Activated CD4-positive, alpha-beta T cell treated with anti-CD3 and anti-CD28 coated beads, Interleukin-2, amount 10 ng/mL, durations not matched to agents 7 days and 5 days (primary cell): ENCODE data around the gene ACRBP. TPM values are rescaled to one million over a fixed set of nuclear protein-coding genes. Genes with fewer than 3 reads are reported as not detected.
A peak's percentile ranks its signal among the peaks of the same experiment; 100 is the strongest.

Source experiments
- CTCF ChIA-PET: fragments of 350-600 bp; sonication (Branson Sonifier 250); formaldehyde crosslinking; loops from one replicate; lab custom pipeline; 2021; ENCODE audit warnings: antibody characterized with exemption; lab: Charles Lee
- POLR2A ChIA-PET: fragments of 350-600 bp; sonication (Branson Sonifier 250); formaldehyde crosslinking; loops from one replicate; lab custom pipeline; 2021; ENCODE audit warnings: antibody characterized with exemption; lab: Charles Lee
- DNase-seq: peaks from one replicate; pipeline ENCODE4 v3.0.0-alpha.2; 2020
- H3K27ac Mint-ChIP-seq: one replicate; pipeline ENCODE4 v1.8.0; 2021; ENCODE audit warnings: mild to moderate bottlenecking, moderate library complexity, mixed read lengths
- H3K27me3 Mint-ChIP-seq: one replicate; pipeline ENCODE4 v1.8.0; 2021; ENCODE audit warnings: mixed read lengths
- H3K36me3 Mint-ChIP-seq: one replicate; pipeline ENCODE4 v1.8.0; 2021; ENCODE audit warnings: low read depth, mixed read lengths
- H3K4me1 Mint-ChIP-seq: one replicate; pipeline ENCODE4 v1.8.0; 2021; ENCODE audit warnings: mixed read lengths
- H3K4me3 Mint-ChIP-seq: one replicate; pipeline ENCODE4 v1.8.0; 2021; ENCODE audit warnings: mild to moderate bottlenecking, moderate library complexity, mixed read lengths
- H3K9me3 Mint-ChIP-seq: one replicate; pipeline ENCODE4 v1.8.0; 2021; ENCODE audit warnings: mixed read lengths
- total RNA-seq, 2 experiments: library from RNA; stranded (reverse); gene quantifications; one replicate each; pipeline ENCODE4 v1.2.3, GENCODE V29; 2021

ACRBP gene
- total RNA-seq, 2 experiments from 2014 or later = 1.6 to 2.6 TPM

DNA sequence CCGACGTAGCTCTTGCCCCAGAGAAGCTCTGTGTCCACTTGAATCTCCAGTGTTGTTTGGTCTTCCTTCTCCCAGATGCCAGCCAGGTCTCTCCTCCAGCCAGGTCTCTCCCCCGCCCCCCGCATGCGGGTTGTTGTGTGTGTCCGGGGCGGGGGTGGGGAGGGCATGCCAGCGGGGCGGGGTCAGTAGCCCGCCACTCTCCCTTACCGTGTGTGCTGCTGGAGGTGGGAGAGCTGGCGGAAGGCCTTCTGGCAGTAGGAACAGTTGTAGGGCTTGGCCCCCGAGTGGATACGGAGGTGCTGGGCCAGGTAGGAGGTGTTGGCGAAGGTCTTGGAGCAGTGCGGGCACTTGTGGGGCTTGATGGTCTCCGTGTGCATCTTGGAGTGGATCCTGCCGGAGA is 24.9 kb upstream of the ACRBP start:
- POLR2A ChIA-PET = no interaction called here
- Mint-ChIP-seq H3K27me3 (no peaks in the 10 kb centered on the region), H3K9me3 (no peaks in the 10 kb centered on the region), H3K27ac (peak overlapping the region; percentile 38), H3K4me3 (no peak overlapping the region), H3K36me3 (peaks cover 78% of the 10 kb centered on the region), H3K4me1 (no peaks in the 10 kb centered on the region)
- DNase-seq = no peak
- CTCF ChIA-PET = interaction anchor here (0.7 kb wide), 1 partner anchor 51 kb away, joined by 3 read pairs; no protein-coding TSS in a partner anchor

DNA sequence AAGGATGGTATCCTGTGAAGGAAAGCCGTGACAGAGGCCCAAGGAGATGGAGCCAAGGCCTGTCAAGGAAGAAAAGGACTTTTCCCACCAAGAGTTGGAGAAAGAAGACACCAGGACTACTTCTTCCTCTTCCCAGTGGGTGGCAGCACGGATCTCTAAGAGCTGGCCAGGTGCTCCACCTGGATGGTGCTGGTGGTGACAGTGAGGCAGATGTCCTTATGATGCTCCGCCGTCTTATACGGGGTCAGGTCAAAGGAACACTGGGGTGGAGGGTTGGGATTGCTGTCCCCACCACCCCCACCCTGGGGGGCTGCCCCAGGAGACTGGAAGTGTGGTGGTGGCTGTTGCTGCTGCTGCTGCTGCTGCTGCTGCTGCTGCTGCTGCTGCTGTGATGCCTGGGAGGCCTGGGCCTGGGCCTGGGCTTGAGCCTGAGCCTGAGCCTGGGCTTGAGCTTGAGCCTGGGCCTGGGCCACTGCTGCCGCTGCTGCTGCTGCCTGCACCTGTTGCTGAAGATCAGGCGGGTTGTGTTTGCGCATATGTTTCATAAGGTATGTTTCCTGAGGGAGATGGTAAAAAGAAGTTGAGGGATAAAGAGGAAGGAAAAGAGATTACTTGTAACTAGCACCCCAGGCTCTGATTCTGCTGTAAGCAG is 20.5 kb upstream of the ACRBP start:
- Mint-ChIP-seq H3K27me3 (no peaks in the 10 kb centered on the region), H3K9me3 (peaks cover 3% of the 10 kb centered on the region), H3K4me1 (peaks cover 21% of the 10 kb centered on the region), H3K4me3 (no peak overlapping the region), H3K36me3 (peaks cover 71% of the 10 kb centered on the region), H3K27ac (no peak overlapping the region)
- DNase-seq = no peak
- POLR2A ChIA-PET = no interaction called here
- CTCF ChIA-PET = interaction anchor here (1.0 to 1.2 kb wide), 2 partner anchors 10 to 12 kb away, joined by 3 to 4 read pairs; no protein-coding TSS in a partner anchor

DNA sequence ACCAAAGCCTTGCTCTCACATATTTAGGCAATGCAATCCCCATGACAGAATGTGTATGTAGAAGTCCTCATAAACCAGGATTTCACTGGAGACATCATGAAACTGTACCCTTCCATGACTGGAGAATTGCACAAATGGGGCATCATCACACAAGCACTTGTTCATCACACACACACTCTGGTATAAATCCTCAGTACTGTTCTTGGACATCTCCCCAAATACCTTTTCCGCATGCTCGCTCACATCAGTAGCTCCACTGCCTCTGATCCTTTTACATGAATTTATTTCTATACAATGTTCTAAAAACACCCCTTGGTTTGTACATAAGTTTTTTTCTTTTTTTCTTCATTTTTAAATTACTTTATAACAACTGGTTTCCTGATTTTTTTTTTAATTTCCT is 19.0 kb upstream of the ACRBP start:
- ChIA-PET CTCF (interaction anchor here (0.6 to 1.4 kb wide), 3 partner anchors 18 to 303 kb away, joined by 3 to 5 read pairs (median 4); partner anchors contain the start of gene ZNF384), POLR2A (no interaction called here)
- Mint-ChIP-seq H3K27me3 (no peaks in the 10 kb centered on the region), H3K4me3 (no peak overlapping the region), H3K4me1 (peaks cover 30% of the 10 kb centered on the region), H3K27ac (no peak overlapping the region), H3K9me3 (peaks cover 3% of the 10 kb centered on the region), H3K36me3 (peaks cover 57% of the 10 kb centered on the region)
- no peak for DNase-seq

- Mint-ChIP-seq H3K4me1 (peaks cover 31% of the 10 kb centered on the region), H3K9me3 (peaks cover 3% of the 10 kb centered on the region), H3K4me3 (no peak overlapping the region), H3K36me3 (peaks cover 46% of the 10 kb centered on the region), H3K27me3 (no peaks in the 10 kb centered on the region), H3K27ac (peak overlapping the region; percentile 98)
- no peak for DNase-seq
- POLR2A ChIA-PET = no interaction called here
- CTCF ChIA-PET = interaction anchor here (0.6 to 1.4 kb wide), 2 partner anchors 24 to 107 kb away, joined by 3 to 5 read pairs; partner anchors contain the start of gene ZNF384
These were observed 17.7 kb upstream of the ACRBP start for GRCh38 chr12:6664902-6665301.

DNA sequence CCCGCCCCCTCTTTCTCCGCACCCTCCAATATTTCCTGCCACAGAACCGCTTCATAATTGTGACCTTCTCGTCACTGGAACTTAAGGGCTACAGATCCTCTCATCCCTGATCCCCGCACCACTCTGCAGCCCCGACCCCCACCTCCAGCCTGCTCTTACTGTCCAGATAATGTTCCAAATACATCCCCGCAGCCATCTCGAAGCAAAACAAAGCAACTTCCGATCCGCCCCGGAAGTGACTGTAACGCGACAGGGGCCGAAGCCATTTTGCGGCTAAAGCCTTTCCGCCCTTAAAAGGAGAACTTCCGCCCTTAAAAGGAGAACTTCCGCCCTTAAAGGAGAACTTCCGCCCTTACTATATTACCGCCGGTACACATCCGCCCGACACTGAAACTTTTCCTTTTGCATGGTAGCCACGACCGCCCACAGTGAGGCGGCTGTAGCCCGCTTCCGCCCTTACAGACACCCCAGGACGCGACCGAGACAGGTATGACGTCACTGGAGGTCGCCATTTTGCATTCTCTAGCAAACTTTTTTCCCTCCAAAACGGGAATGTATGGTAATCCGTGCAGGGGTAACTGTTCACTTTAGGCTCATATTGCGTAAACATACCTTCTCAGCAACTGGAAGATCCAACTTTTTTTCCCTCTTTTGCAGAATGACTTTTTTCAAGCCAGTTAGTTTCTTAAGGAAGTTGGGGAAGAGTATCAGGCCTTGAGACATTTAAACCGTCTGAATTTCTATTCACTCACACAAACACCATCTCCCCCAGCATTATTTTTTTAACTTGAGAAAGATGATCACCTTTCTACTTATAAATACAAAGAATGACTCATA is 15.9 kb upstream of the ACRBP start, which contains the start of gene ING4:
Gene ING4, minus strand, starts transcription at position 214 of the 837 bp plus-strand sequence. Its CDS starts 18 bp downstream, at position 196.
- Mint-ChIP-seq H3K4me3 (peak within 1 kb of the TSS; percentile 99), H3K4me1 (peaks cover 36% of the 10 kb centered on the region), H3K9me3 (peaks cover 3% of the 10 kb centered on the region), H3K27me3 (no peaks in the 10 kb centered on the region), H3K36me3 (peaks cover 39% of the 10 kb centered on the region), H3K27ac (peak within 1 kb of the TSS; percentile 98)
- ChIA-PET POLR2A (no interaction called here), CTCF (interaction anchor here (0.5 to 1.2 kb wide), 3 partner anchors 10 to 206 kb away, joined by 4 to 5 read pairs (median 4); no protein-coding TSS in a partner anchor)
- DNase-seq = peak; percentile 98

DNA sequence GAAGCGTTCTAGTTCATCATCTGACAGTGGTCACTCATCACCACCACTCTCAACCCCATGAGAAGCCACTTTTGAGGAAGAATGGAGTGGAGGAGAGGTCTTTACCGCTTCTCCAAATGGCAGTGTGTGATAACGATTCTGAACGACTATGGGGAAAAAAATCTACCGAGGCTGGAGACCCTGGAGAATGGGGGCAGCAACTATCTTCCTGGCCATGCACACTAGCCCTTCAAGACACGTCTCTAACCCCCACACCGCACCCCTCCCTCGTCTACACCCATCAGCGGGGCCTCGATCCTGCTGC is 15.3 kb upstream of the ACRBP start:
- POLR2A ChIA-PET = no interaction called here
- CTCF ChIA-PET = no interaction called here
- H3K36me3 Mint-ChIP-seq = peaks cover 34% of the 10 kb centered on the region
- H3K27me3 Mint-ChIP-seq = no peaks in the 10 kb centered on the region
- no peak for DNase-seq
- H3K4me3 Mint-ChIP-seq = peak overlapping the region; percentile 99
- H3K27ac Mint-ChIP-seq = peak overlapping the region; percentile 98
- H3K4me1 Mint-ChIP-seq = peaks cover 36% of the 10 kb centered on the region
- peaks cover 3% of the 10 kb centered on the region for H3K9me3 Mint-ChIP-seq

DNA sequence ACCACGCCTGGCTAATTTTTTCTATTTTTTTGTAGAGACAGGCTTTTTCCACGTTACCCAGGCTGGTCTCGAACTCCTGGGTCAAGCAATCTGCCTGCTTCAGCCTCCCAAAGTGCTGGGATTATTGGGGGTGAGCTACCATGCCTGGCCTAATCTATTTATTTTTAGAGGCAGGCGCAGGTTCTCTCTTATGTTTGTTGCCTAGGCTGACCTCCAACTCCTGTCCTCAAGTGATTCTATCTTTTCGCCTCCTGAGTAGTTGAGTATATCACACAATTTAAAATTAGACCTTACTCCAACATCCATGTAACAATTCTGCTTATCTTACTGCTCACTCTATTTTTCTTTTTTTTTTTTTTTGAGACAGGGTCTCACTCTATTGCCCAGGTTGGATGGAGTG is 6.8 kb upstream of the ACRBP start:
- H3K4me3 Mint-ChIP-seq = no peak overlapping the region
- no peaks in the 10 kb centered on the region for H3K9me3 Mint-ChIP-seq
- no peak overlapping the region for H3K27ac Mint-ChIP-seq
- peaks cover 4% of the 10 kb centered on the region for H3K4me1 Mint-ChIP-seq
- ChIA-PET CTCF (no interaction called here), POLR2A (no interaction called here)
- H3K27me3 Mint-ChIP-seq = no peaks in the 10 kb centered on the region
- H3K36me3 Mint-ChIP-seq = peaks cover 31% of the 10 kb centered on the region
- no peak for DNase-seq

- ChIA-PET CTCF (no interaction called here), POLR2A (no interaction called here)
- H3K36me3 Mint-ChIP-seq = peaks cover 30% of the 10 kb centered on the region
- no peak for DNase-seq
- H3K4me1 Mint-ChIP-seq = no peaks in the 10 kb centered on the region
- H3K4me3 Mint-ChIP-seq = no peak overlapping the region
- H3K27ac Mint-ChIP-seq = peak overlapping the region; percentile 41
- no peaks in the 10 kb centered on the region for H3K27me3 Mint-ChIP-seq
- no peaks in the 10 kb centered on the region for H3K9me3 Mint-ChIP-seq
These were observed 6.1 kb upstream of the ACRBP start for GRCh38 chr12:6653342-6653741.

GRCh38 chr12:6652391-6652790 is 5.2 kb upstream of the ACRBP start:
- ChIA-PET CTCF (interaction anchor here (1.1 kb wide), 1 partner anchor 8 kb away, joined by 3 read pairs; no protein-coding TSS in a partner anchor), POLR2A (no interaction called here)
- no peak for DNase-seq
- no peaks in the 10 kb centered on the region for H3K4me1 Mint-ChIP-seq
- H3K36me3 Mint-ChIP-seq = peaks cover 34% of the 10 kb centered on the region
- H3K9me3 Mint-ChIP-seq = no peaks in the 10 kb centered on the region
- no peaks in the 10 kb centered on the region for H3K27me3 Mint-ChIP-seq
- H3K27ac Mint-ChIP-seq = no peak overlapping the region
- H3K4me3 Mint-ChIP-seq = no peak overlapping the region

- ChIA-PET POLR2A (no interaction called here), CTCF (no interaction called here)
- Mint-ChIP-seq H3K9me3 (no peaks in the 10 kb centered on the region), H3K36me3 (peaks cover 42% of the 10 kb centered on the region), H3K27me3 (no peaks in the 10 kb centered on the region), H3K4me1 (peaks cover 8% of the 10 kb centered on the region), H3K4me3 (no peak overlapping the region), H3K27ac (no peak overlapping the region)
- no peak for DNase-seq
These were observed 3.6 kb upstream of the ACRBP start for GRCh38 chr12:6650832-6651231.

DNA sequence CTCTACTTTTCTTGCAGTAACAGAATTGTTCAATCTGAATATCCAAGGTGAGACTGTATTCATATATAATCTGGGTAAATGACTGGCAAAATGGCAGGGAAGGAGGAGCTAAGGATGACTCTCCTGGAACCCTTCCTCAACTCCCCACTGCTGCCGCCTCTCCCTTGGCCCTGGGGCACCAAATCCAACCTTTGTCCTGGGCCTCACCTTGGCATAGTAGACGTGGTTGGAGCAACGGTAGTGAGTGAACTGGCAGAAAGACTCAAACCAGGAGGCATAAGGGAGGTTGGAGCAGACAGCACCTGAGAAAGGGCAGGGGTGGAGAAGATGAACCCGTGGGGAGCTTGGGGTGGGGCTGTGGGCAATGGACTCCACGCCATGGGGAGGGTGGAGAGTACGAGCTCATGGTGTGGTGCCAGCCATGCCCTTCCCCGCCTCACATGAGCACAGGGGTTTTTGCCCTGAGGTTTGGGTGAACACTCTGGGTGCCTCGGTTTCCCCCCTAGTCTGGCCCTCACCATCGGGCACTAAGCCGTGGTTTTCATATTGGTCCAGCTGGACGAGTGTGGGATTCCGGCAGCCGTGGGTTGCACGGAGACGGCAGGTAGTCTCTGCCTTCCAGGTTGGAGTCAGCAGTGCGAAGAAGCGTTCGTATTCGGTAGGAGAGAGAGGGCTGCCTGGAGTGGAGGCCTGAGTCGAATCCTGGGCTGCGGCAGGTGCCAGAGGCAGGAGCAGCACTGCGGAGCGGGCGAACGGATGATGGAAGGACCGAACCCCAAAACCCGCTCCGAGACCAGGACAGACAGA is 753 bp downstream of the ACRBP start:
- peaks cover 18% of the 10 kb centered on the region for H3K9me3 Mint-ChIP-seq
- peaks cover 35% of the 10 kb centered on the region for H3K36me3 Mint-ChIP-seq
- POLR2A ChIA-PET = no interaction called here
- CTCF ChIA-PET = interaction anchor here (0.8 to 3.1 kb wide), 5 partner anchors 11 to 47 kb away, joined by 3 to 13 read pairs (median 3); partner anchors contain the start of gene LPAR5
- peaks cover 12% of the 10 kb centered on the region for H3K4me1 Mint-ChIP-seq
- H3K4me3 Mint-ChIP-seq = peak overlapping the region; percentile 64
- no peak for DNase-seq
- peak overlapping the region; percentile 48 for H3K27ac Mint-ChIP-seq
- peaks cover 10% of the 10 kb centered on the region for H3K27me3 Mint-ChIP-seq

- Mint-ChIP-seq H3K4me3 (no peak overlapping the region), H3K27me3 (peaks cover 15% of the 10 kb centered on the region), H3K36me3 (peaks cover 31% of the 10 kb centered on the region), H3K4me1 (peaks cover 12% of the 10 kb centered on the region), H3K27ac (peak overlapping the region; percentile 19), H3K9me3 (peaks cover 18% of the 10 kb centered on the region)
- no peak for DNase-seq
- POLR2A ChIA-PET = no interaction called here
- CTCF ChIA-PET = interaction anchor here (0.9 to 3.1 kb wide), 4 partner anchors 13 to 95 kb away, joined by 3 to 13 read pairs (median 4); no protein-coding TSS in a partner anchor
These were observed 2.3 kb downstream of the ACRBP start for GRCh38 chr12:6644903-6645302.
